Measurements from ENCODE around the gene PFN3.
"Not testable (repeated sequence)": the region's sequence is repeated elsewhere in the genome, so short reads cannot be mapped to it uniquely, and the experiment has no call there.

The PFN3 gene

GRCh38 chr5:177378884-177379883 is 21.3 kb downstream of the PFN3 start:
- Histone ChIP-seq H3K4me1 (ENCODE audit: control insufficient read depth in 1 of 2, insufficient read depth in 2 of 2, low read length in 2 of 2) (no peaks in the 10 kb centered on the region), H2BK120ac (ENCODE audit: insufficient read depth, low read length, poor library complexity) (no peak overlapping the region), H3K14ac (ENCODE audit: low read length) (no peak overlapping the region), H4K8ac (ENCODE audit: low read depth, low read length) (no peak overlapping the region), H3K23ac (ENCODE audit: low read length) (no peak overlapping the region), H3K4me3 (ENCODE audit: low read depth, low read length) (no peak overlapping the region), H3K79me1 (ENCODE audit: low read length) (no peaks in the 10 kb centered on the region), H3K4ac (ENCODE audit: low read depth, low read length) (no peak overlapping the region), H2AFZ (ENCODE audit: insufficient read depth, low read length, poor library complexity) (no peak overlapping the region), H4K12ac (ENCODE audit: low read depth, low read length) (no peak overlapping the region), H3K36me3 (ENCODE audit: control insufficient read depth in 1 of 2, insufficient read depth in 2 of 2, low read length in 2 of 2) (no peaks in the 10 kb centered on the region), H2BK12ac (ENCODE audit: low read length) (no peak overlapping the region), H3K18ac (ENCODE audit: low read length) (no peak overlapping the region), H3K9me3 (ENCODE audit: insufficient read depth, low read depth, low read length) (no peaks in the 10 kb centered on the region), H2BK5ac (ENCODE audit: low read depth, low read length, poor library complexity) (no peak overlapping the region), H3K9ac (ENCODE audit: low read length) (no peak overlapping the region), H3K27ac (ENCODE audit: low read depth, low read length) (no peak overlapping the region), H2AK5ac (ENCODE audit: low read length) (no peak overlapping the region), H3K27me3 (ENCODE audit: insufficient read depth, low read length) (no peaks in the 10 kb centered on the region), H4K91ac (ENCODE audit: low read depth, low read length) (no peak overlapping the region), H3K4me2 (ENCODE audit: low read length) (no peak overlapping the region), H3K79me2 (ENCODE audit: control insufficient read depth, insufficient read depth, low read length, poor library complexity) (no peaks in the 10 kb centered on the region)
- no CpG with 5 or more reads among the region's 15 CpGs for WGBS (ENCODE audit: extremely low coverage, insufficient coverage, insufficient read length)
- DNase-seq: peak; percentile 81 to 91

- Histone ChIP-seq H2AK5ac (ENCODE audit: low read length) (no peak overlapping the region), H4K12ac (ENCODE audit: low read depth, low read length) (no peak overlapping the region), H3K79me2 (ENCODE audit: control insufficient read depth, insufficient read depth, low read length, poor library complexity) (no peaks in the 10 kb centered on the region), H2BK5ac (ENCODE audit: low read depth, low read length, poor library complexity) (no peak overlapping the region), H3K36me3 (ENCODE audit: control insufficient read depth in 1 of 2, insufficient read depth in 2 of 2, low read length in 2 of 2) (no peaks in the 10 kb centered on the region), H3K4me3 (ENCODE audit: low read depth, low read length) (no peak overlapping the region), H2BK120ac (ENCODE audit: insufficient read depth, low read length, poor library complexity) (no peak overlapping the region), H3K4me1 (ENCODE audit: control insufficient read depth in 1 of 2, insufficient read depth in 2 of 2, low read length in 2 of 2) (no peaks in the 10 kb centered on the region), H3K27me3 (ENCODE audit: insufficient read depth, low read length) (no peaks in the 10 kb centered on the region), H2AFZ (ENCODE audit: insufficient read depth, low read length, poor library complexity) (no peak overlapping the region), H2BK12ac (ENCODE audit: low read length) (no peak overlapping the region), H3K79me1 (ENCODE audit: low read length) (no peaks in the 10 kb centered on the region), H3K9ac (ENCODE audit: low read length) (no peak overlapping the region), H3K27ac (ENCODE audit: low read depth, low read length) (no peak overlapping the region), H3K9me3 (ENCODE audit: insufficient read depth, low read depth, low read length) (no peaks in the 10 kb centered on the region), H4K91ac (ENCODE audit: low read depth, low read length) (no peak overlapping the region), H3K18ac (ENCODE audit: low read length) (no peak overlapping the region), H4K8ac (ENCODE audit: low read depth, low read length) (no peak overlapping the region), H3K4ac (ENCODE audit: low read depth, low read length) (no peak overlapping the region), H3K14ac (ENCODE audit: low read length) (no peak overlapping the region), H3K4me2 (ENCODE audit: low read length) (no peak overlapping the region), H3K23ac (ENCODE audit: low read length) (no peak overlapping the region)
- no CpG with 5 or more reads among the region's 8 CpGs for WGBS (ENCODE audit: extremely low coverage, insufficient coverage, insufficient read length)
- no peak for DNase-seq
Measured at GRCh38 chr5:177377851-177378776, 22.3 kb downstream of the PFN3 start.

- DNase-seq: no peak
- Histone ChIP-seq H3K79me1 (ENCODE audit: low read length) (peaks cover 4% of the 10 kb centered on the region), H2AK5ac (ENCODE audit: low read length) (no peak overlapping the region), H2BK12ac (ENCODE audit: low read length) (no peak overlapping the region), H3K4me3 (ENCODE audit: low read depth, low read length) (no peak overlapping the region), H3K14ac (ENCODE audit: low read length) (no peak overlapping the region), H2AFZ (ENCODE audit: insufficient read depth, low read length, poor library complexity) (no peak overlapping the region), H2BK120ac (ENCODE audit: insufficient read depth, low read length, poor library complexity) (no peak overlapping the region), H3K9ac (ENCODE audit: low read length) (no peak overlapping the region), H2BK5ac (ENCODE audit: low read depth, low read length, poor library complexity) (no peak overlapping the region), H3K4me1 (ENCODE audit: control insufficient read depth in 1 of 2, insufficient read depth in 2 of 2, low read length in 2 of 2) (peaks cover 5% of the 10 kb centered on the region in 2 experiments), H4K12ac (ENCODE audit: low read depth, low read length) (no peak overlapping the region), H3K23ac (ENCODE audit: low read length) (no peak overlapping the region), H4K8ac (ENCODE audit: low read depth, low read length) (no peak overlapping the region), H3K9me3 (ENCODE audit: insufficient read depth, low read depth, low read length) (no peaks in the 10 kb centered on the region), H3K4me2 (ENCODE audit: low read length) (no peak overlapping the region), H3K4ac (ENCODE audit: low read depth, low read length) (no peak overlapping the region), H3K27me3 (ENCODE audit: insufficient read depth, low read length) (no peaks in the 10 kb centered on the region), H3K36me3 (ENCODE audit: control insufficient read depth in 1 of 2, insufficient read depth in 2 of 2, low read length in 2 of 2) (no peaks in the 10 kb centered on the region), H3K79me2 (ENCODE audit: control insufficient read depth, insufficient read depth, low read length, poor library complexity) (peaks cover 3% of the 10 kb centered on the region), H3K27ac (ENCODE audit: low read depth, low read length) (no peak overlapping the region), H3K18ac (ENCODE audit: low read length) (no peak overlapping the region), H4K91ac (ENCODE audit: low read depth, low read length) (no peak overlapping the region)
- WGBS (ENCODE audit: extremely low coverage, insufficient coverage, insufficient read length): no CpG with 5 or more reads among the region's 11 CpGs
Measured at GRCh38 chr5:177376107-177376506, 24.4 kb downstream of the PFN3 start.

GRCh38 chr5:177375516-177375915 is 24.9 kb downstream of the PFN3 start:
- H3K79me2 ChIP-seq (ENCODE audit: control insufficient read depth, insufficient read depth, low read length, poor library complexity); H2BK120ac ChIP-seq (ENCODE audit: insufficient read depth, low read length, poor library complexity); H3K27me3 ChIP-seq (ENCODE audit: insufficient read depth, low read length); H4K12ac ChIP-seq (ENCODE audit: low read depth, low read length); H3K23ac ChIP-seq (ENCODE audit: low read length); H3K4me1 ChIP-seq (ENCODE audit: control insufficient read depth in 1 of 2, insufficient read depth in 2 of 2, low read length in 2 of 2); H3K4ac ChIP-seq (ENCODE audit: low read depth, low read length); H3K79me1 ChIP-seq (ENCODE audit: low read length); H3K4me3 ChIP-seq (ENCODE audit: low read depth, low read length); DNase-seq; H3K36me3 ChIP-seq (ENCODE audit: control insufficient read depth in 1 of 2, insufficient read depth in 2 of 2, low read length in 2 of 2); H2AFZ ChIP-seq (ENCODE audit: insufficient read depth, low read length, poor library complexity); H2BK5ac ChIP-seq (ENCODE audit: low read depth, low read length, poor library complexity); H3K14ac ChIP-seq (ENCODE audit: low read length); H3K9me3 ChIP-seq (ENCODE audit: insufficient read depth, low read depth, low read length); H3K4me2 ChIP-seq (ENCODE audit: low read length); H2BK12ac ChIP-seq (ENCODE audit: low read length); H4K91ac ChIP-seq (ENCODE audit: low read depth, low read length); H3K9ac ChIP-seq (ENCODE audit: low read length); H2AK5ac ChIP-seq (ENCODE audit: low read length); H4K8ac ChIP-seq (ENCODE audit: low read depth, low read length); H3K27ac ChIP-seq (ENCODE audit: low read depth, low read length); H3K18ac ChIP-seq (ENCODE audit: low read length): not testable (repeated sequence)
- WGBS (ENCODE audit: extremely low coverage, insufficient coverage, insufficient read length): no CpG with 5 or more reads among the region's 5 CpGs
